ENCODE measurements around the gene EIF2AK3. TPM values are rescaled to one million over a fixed set of nuclear protein-coding genes. Genes with fewer than 3 reads are reported as not detected.

Gene EIF2AK3
- total and polyA plus RNA-seq, 2 of the 4 experiments (the other 2 are of a cell fraction): 7.9 to 22.8 TPM

- H3K4me2 ChIP-seq (ENCODE audit: low read depth, low read length): no peak overlapping the region
- H2AK5ac ChIP-seq (ENCODE audit: low read depth, low read length): no peak overlapping the region
- ChIA-PET CTCF (no interaction called here), POLR2A (ENCODE audit: unreplicated experiment) (no interaction called here)
- no peak overlapping the region for H3K27ac ChIP-seq (ENCODE audit: insufficient read depth, low read length)
- no peak overlapping the region for H4K8ac ChIP-seq (ENCODE audit: low read depth in 2 of 2, low read length in 2 of 2)
- H2AK9ac ChIP-seq (replicated peaks; ENCODE audit: low read depth, low read length, poor library complexity): no peak overlapping the region
- dilution Hi-C loops (cut with HindIII; ENCODE audit: low sequenced_read_pairs, unreplicated experiment) (no loop called here), in situ Hi-C loops (cut with MboI; ENCODE audit: low sequenced_read_pairs) (no loop called here), intact Hi-C loops (cut with micrococcal nuclease) (no loop called here)
- no peak for DNase-seq
- no peaks in the 10 kb centered on the region for H3K9me1 ChIP-seq (ENCODE audit: insufficient read depth, low read length)
- no peaks in the 10 kb centered on the region for H3K4me1 ChIP-seq (ENCODE audit: control insufficient read depth, insufficient read depth, low read length)
- no peaks in the 10 kb centered on the region for H3K36me3 ChIP-seq (ENCODE audit: control insufficient read depth, insufficient read depth, low read length)
- no CpG with 5 or more reads among the region's 2 CpGs for WGBS, 2 experiments (ENCODE audit: extremely low coverage in 2 of 2, insufficient read length in 1 of 2)
- H3K14ac ChIP-seq (replicated peaks; ENCODE audit: low read depth, low read length): no peak overlapping the region
- H3K27me3 ChIP-seq (ENCODE audit: control insufficient read depth, insufficient read depth, low read length): peaks cover 9% of the 10 kb centered on the region
- no peak overlapping the region for H2BK5ac ChIP-seq (ENCODE audit: low read depth, low read length, poor library complexity, severe bottlenecking)
- H2AFZ ChIP-seq (replicated peaks; ENCODE audit: low read length, poor library complexity): no peak overlapping the region
- no peak overlapping the region for H2BK20ac ChIP-seq (ENCODE audit: low read depth, low read length)
- no peak overlapping the region for H3K9ac ChIP-seq (ENCODE audit: low read depth, low read length)
- H3K4me3 ChIP-seq (ENCODE audit: insufficient read depth, low read depth, low read length): no peak overlapping the region
- no peak overlapping the region for H4K91ac ChIP-seq (ENCODE audit: insufficient read depth, low read depth, low read length)
- H3K23ac ChIP-seq (ENCODE audit: low read depth, low read length): no peak overlapping the region
- no peaks in the 10 kb centered on the region for H4K20me1 ChIP-seq (ENCODE audit: insufficient read depth, low read length)
- BruUV-seq (replicated peaks): no TSS peak
- no peak overlapping the region for H2BK120ac ChIP-seq (ENCODE audit: low read depth, low read length)
- H3K9me3 ChIP-seq (ENCODE audit: control insufficient read depth, insufficient read depth, low read length): no peaks in the 10 kb centered on the region
- no peak overlapping the region for H4K5ac ChIP-seq (ENCODE audit: low read depth, low read length)
- TF ChIP-seq FOS (IDR thresholded peaks at IDR 0.05; ENCODE audit: low read depth, low read length) (no peak), SMC3 (IDR thresholded peaks at IDR 0.05; ENCODE audit: low read depth, low read length) (no peak), BHLHE40 (IDR thresholded peaks at IDR 0.05; ENCODE audit: low read depth, low read length) (no peak), CHD1 (IDR thresholded peaks at IDR 0.05; ENCODE audit: low read depth, low read length) (no peak), NFE2L2 (IDR thresholded peaks at IDR 0.05; ENCODE audit: low read depth, low read length) (no peak), RFX5 (IDR thresholded peaks at IDR 0.05; ENCODE audit: low read depth, low read length) (no peak), POLR2A (IDR thresholded peaks at IDR 0.05; ENCODE audit: low read depth, low read length) (no peak), RAD21 (IDR thresholded peaks at IDR 0.05; ENCODE audit: low read length) (no peak), CEBPB (IDR thresholded peaks at IDR 0.05; ENCODE audit: low read depth, low read length) (no peak)
- TF ChIP-seq, protein P1, sequence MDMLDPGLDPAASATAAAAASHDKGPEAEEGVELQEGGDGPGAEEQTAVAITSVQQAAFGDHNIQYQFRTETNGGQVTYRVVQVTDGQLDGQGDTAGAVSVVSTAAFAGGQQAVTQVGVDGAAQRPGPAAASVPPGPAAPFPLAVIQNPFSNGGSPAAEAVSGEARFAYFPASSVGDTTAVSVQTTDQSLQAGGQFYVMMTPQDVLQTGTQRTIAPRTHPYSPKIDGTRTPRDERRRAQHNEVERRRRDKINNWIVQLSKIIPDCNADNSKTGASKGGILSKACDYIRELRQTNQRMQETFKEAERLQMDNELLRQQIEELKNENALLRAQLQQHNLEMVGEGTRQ (IDR thresholded peaks at IDR 0.05; ENCODE audit: low read depth, low read length): no peak
- ATAC-seq (ENCODE audit: low read depth): no peak
- H3K79me1 ChIP-seq (ENCODE audit: low read depth in 1 of 2, low read length in 2 of 2): no peaks in the 10 kb centered on the region
- H2BK15ac ChIP-seq (ENCODE audit: low read depth, low read length): no peak overlapping the region
- H3K4ac ChIP-seq (ENCODE audit: low read depth, low read length): no peak overlapping the region
- H3K56ac ChIP-seq (ENCODE audit: extremely low read depth, insufficient read depth, low read length): no peak overlapping the region
- no peak overlapping the region for H3K18ac ChIP-seq (ENCODE audit: low read depth, low read length)
Observed at GRCh38 chr2:88521445-88522073, 105.7 kb downstream of the EIF2AK3 start.
